ENCODE measurements around the gene CCDC157. TPM values are rescaled to one million over a fixed set of nuclear protein-coding genes. Genes with fewer than 3 reads are reported as not detected.

CCDC157 gene
- total RNA-seq, 2 experiments from 2014 or later: 3.3 to 3.4 TPM

GRCh38 chr22:30347255-30347892 is 9.4 kb upstream of the CCDC157 start:
- peaks cover 100% of the 10 kb centered on the region for H3K36me3 ChIP-seq (ENCODE audit: insufficient read depth, low read length)
- BruUV-seq (replicated peaks): no TSS peak
- no peak overlapping the region for H3K27ac ChIP-seq (ENCODE audit: low read depth, low read length, poor library complexity, severe bottlenecking)
- no peaks in the 10 kb centered on the region for H3K9me3 ChIP-seq (ENCODE audit: low read length)
- no peaks in the 10 kb centered on the region for H3K4me1 ChIP-seq (ENCODE audit: insufficient read depth, low read length, poor library complexity, severe bottlenecking)
- POLR2A ChIA-PET: no interaction called here
- peaks cover 22% of the 10 kb centered on the region; the same call in 1 of the 2 replicates for H3K79me2 ChIP-seq (ENCODE audit: insufficient read depth, low read depth, low read length)
- TF ChIP-seq EZH2phosphoT487 (IDR thresholded peaks at IDR 0.05; ENCODE audit: borderline replicate concordance, low read depth, low read length) (no peak), CTCF (conservative IDR thresholded peaks at IDR 0.05; ENCODE audit: low read length) (no peak)
- H2AFZ ChIP-seq (ENCODE audit: low read length): no peak overlapping the region
- no peaks in the 10 kb centered on the region for H4K20me1 ChIP-seq (ENCODE audit: insufficient read depth, low read length)
- CTCF ChIA-PET (ENCODE audit: unreplicated experiment): no interaction called here
- no peaks in the 10 kb centered on the region for H3K9me2 ChIP-seq (ENCODE audit: insufficient read depth, low read length)
- no peak overlapping the region for H3K4me3 ChIP-seq (ENCODE audit: low read depth, low read length, poor library complexity, severe bottlenecking)
- no peak for DNase-seq (ENCODE audit: low spot score)
- H3K4me2 ChIP-seq (ENCODE audit: low read length): no peak overlapping the region
- intact Hi-C loops (cut with micrococcal nuclease; ENCODE audit: unreplicated experiment): no loop called here

GRCh38 chr22:30348404-30348803 is 8.4 kb upstream of the CCDC157 start:
- Histone ChIP-seq H3K9me3 (ENCODE audit: low read length) (no peaks in the 10 kb centered on the region), H3K4me3 (ENCODE audit: low read depth, low read length, poor library complexity, severe bottlenecking) (no peak overlapping the region), H3K36me3 (ENCODE audit: insufficient read depth, low read length) (peaks cover 97% of the 10 kb centered on the region), H3K9me2 (ENCODE audit: insufficient read depth, low read length) (no peaks in the 10 kb centered on the region), H3K4me2 (ENCODE audit: low read length) (no peak overlapping the region), H3K27ac (ENCODE audit: low read depth, low read length, poor library complexity, severe bottlenecking) (no peak overlapping the region), H3K79me2 (ENCODE audit: insufficient read depth, low read depth, low read length) (peaks cover 22% of the 10 kb centered on the region; the same call in 1 of the 2 replicates), H2AFZ (ENCODE audit: low read length) (no peak overlapping the region), H4K20me1 (ENCODE audit: insufficient read depth, low read length) (no peaks in the 10 kb centered on the region), H3K4me1 (ENCODE audit: insufficient read depth, low read length, poor library complexity, severe bottlenecking) (no peaks in the 10 kb centered on the region)
- ChIA-PET CTCF (ENCODE audit: unreplicated experiment) (no interaction called here), POLR2A (interaction anchor here (1.3 kb wide), 1 partner anchor 22 kb away, joined by 3 read pairs; the partner anchor contains the start of gene TBC1D10A)
- BruUV-seq (replicated peaks): no TSS peak
- intact Hi-C loops (cut with micrococcal nuclease; ENCODE audit: unreplicated experiment): no loop called here
- DNase-seq (ENCODE audit: low spot score): no peak
- TF ChIP-seq CTCF (conservative IDR thresholded peaks at IDR 0.05; ENCODE audit: low read length): no peak
- TF ChIP-seq EZH2phosphoT487 (IDR thresholded peaks at IDR 0.05; ENCODE audit: borderline replicate concordance, low read depth, low read length): no peak

- no peaks in the 10 kb centered on the region for H3K9me2 ChIP-seq (ENCODE audit: insufficient read depth, low read length)
- H3K9me3 ChIP-seq (ENCODE audit: low read length): no peaks in the 10 kb centered on the region
- no peak overlapping the region for H2AFZ ChIP-seq (ENCODE audit: low read length)
- H3K79me2 ChIP-seq (ENCODE audit: insufficient read depth, low read depth, low read length): peaks cover 24% of the 10 kb centered on the region
- H3K27ac ChIP-seq (ENCODE audit: low read depth, low read length, poor library complexity, severe bottlenecking): no peak overlapping the region
- H3K36me3 ChIP-seq (ENCODE audit: insufficient read depth, low read length): peaks cover 96% of the 10 kb centered on the region
- ChIA-PET CTCF (ENCODE audit: unreplicated experiment) (no interaction called here), POLR2A (interaction anchor here (1.3 kb wide), 1 partner anchor 22 kb away, joined by 3 read pairs; the partner anchor contains the start of gene TBC1D10A)
- intact Hi-C loops (cut with micrococcal nuclease; ENCODE audit: unreplicated experiment): no loop called here
- no peaks in the 10 kb centered on the region for H4K20me1 ChIP-seq (ENCODE audit: insufficient read depth, low read length)
- no peak overlapping the region for H3K4me3 ChIP-seq (ENCODE audit: low read depth, low read length, poor library complexity, severe bottlenecking)
- TF ChIP-seq CTCF (conservative IDR thresholded peaks at IDR 0.05; ENCODE audit: low read length) (no peak), EZH2phosphoT487 (IDR thresholded peaks at IDR 0.05; ENCODE audit: borderline replicate concordance, low read depth, low read length) (no peak)
- H3K4me2 ChIP-seq (ENCODE audit: low read length): no peak overlapping the region
- no peak for DNase-seq (ENCODE audit: low spot score)
- H3K4me1 ChIP-seq (ENCODE audit: insufficient read depth, low read length, poor library complexity, severe bottlenecking): no peaks in the 10 kb centered on the region
- no TSS peak for BruUV-seq (replicated peaks)
Measured at GRCh38 chr22:30348809-30349208, 8.0 kb upstream of the CCDC157 start.

All from OCI-LY7 (cell line).